Fibroblast of mammary gland (primary cell): ENCODE results near the gene DRAXIN.

Source experiments
- DNase-seq: peaks from one replicate; pipeline ENCODE4 v3.0.0-alpha.2; 2010; ENCODE audit warnings: low read depth
- H3K4me3 ChIP-seq: 2 replicates; pipeline ENCODE4 v1.5.1; 2011; ENCODE audit warnings: low read depth, mild to moderate bottlenecking, low read length, moderate library complexity; ENCODE audit not compliant: control insufficient read depth
- CTCF ChIP-seq: conservative IDR thresholded peaks from 2 replicates; pipeline ENCODE4 v1.5.1; 2011; ENCODE audit warnings: low read depth, low read length, inconsistent platforms; ENCODE audit not compliant: control insufficient read depth, insufficient read depth

The DRAXIN gene

DNA sequence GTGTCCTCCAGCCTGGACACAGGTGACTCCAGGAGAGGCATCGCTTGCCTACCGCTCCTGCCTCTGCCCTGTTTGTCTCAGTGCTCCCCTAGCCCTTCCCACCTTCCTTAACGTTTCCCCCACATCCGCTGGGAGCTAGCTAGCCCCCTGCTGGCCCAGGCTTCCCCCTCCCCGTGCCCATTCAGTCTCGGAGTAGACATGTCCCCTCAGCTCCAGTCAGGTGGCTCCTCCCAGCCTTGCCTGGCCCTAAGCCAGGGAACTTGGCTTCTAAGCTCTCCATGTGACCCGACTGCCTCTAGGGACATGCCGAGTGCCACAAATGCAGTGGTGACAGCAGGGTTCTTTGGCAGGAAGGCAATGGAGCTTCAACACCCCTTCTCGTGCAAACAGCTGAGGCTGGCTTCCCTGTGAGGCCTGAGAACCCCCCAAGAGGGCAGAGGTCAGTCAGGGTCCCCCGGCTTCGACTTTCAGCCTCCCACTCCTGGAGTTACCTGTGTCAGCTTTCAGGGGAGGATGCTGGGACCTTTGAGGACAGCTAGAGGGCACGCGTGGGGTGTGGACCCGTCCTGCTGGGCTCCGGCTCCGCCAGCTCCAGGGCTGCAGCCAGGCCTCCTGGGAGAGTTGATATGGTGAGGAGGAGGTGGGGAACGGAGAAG is 16.2 kb downstream of the DRAXIN start:
- no peak for TF ChIP-seq CTCF
- no peak for DNase-seq
- H3K4me3 ChIP-seq, result no peak overlapping the region

DNA sequence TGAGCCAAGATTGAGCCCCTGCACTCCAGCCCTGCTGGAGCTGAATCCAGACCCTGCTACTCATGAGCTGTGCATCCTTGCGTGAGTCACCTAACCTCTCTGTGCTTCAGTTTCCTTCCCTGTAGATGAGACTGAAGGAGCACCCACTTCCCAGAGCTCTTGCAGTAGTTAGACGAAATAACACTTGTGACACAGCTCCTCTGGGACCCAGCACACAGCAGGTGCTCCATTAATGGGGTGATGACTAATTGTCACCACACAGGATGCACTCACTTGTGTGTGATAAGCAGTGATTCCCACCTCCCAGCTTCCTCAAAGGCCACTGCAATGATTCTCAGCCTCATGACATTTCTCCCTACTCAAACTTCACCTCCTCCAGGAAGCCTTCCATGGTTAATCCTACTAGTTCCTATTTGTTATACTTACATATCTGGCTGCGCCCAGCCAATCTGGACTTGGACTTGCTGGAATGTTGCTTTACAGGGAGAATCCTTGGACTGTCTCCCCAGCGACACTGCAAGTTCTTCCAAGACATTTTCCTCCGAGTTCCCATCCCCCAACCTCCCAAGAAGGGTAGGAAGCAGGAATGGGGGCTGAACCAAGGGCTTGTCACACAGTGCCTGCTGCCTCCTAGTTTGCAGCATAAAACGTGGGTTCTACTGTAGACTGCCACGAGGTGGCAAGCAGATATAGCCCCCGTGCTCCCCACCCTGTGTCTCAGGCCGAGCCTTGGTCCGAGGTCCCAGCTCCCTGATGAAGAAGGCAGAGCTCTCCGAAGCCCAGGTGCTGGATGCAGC is 17.2 kb downstream of the DRAXIN start:
- DNase-seq, result no peak

DNA sequence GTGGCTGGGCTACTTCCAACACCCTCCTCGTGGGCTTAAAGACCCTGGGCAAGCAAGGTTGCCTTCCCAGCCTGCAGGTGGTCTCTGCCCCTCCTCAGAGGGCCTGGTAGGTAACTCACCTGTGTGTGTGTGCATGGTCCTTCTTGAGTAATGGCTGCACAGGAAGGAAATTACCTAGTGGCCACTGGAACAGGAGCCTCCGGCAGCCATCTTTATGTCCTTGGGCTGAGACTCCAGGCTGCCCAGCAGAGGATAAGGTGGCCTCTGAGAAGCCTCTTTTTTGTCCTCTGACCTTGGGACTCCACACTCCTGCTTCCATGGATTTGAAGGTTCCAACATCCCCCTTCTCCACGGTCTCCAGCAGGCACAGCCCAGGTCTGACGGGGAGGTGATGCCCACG is 20.0 kb downstream of the DRAXIN start:
- H3K4me3 ChIP-seq, result no peak overlapping the region
- no peak for DNase-seq
- no peak for TF ChIP-seq CTCF

More for the DNA sequence above, 17.2 kb downstream of the DRAXIN start:
- H3K4me3 ChIP-seq, result no peak overlapping the region
- TF ChIP-seq CTCF, result no peak

GRCh38 chr1:11712285-11712684 is 20.8 kb downstream of the DRAXIN start:
- no peak for DNase-seq
- H3K4me3 ChIP-seq, result no peak overlapping the region
- TF ChIP-seq CTCF, result no peak

GRCh38 chr1:11713095-11713494 is 21.6 kb downstream of the DRAXIN start:
- no peak for TF ChIP-seq CTCF
- no peak for DNase-seq
- no peak overlapping the region for H3K4me3 ChIP-seq

GRCh38 chr1:11714831-11715575 is 23.5 kb downstream of the DRAXIN start:
- H3K4me3 ChIP-seq, result no peak overlapping the region
- no peak for TF ChIP-seq CTCF
- no peak for DNase-seq
